Gastroesophageal sphincter (tissue), 3 donors: ENCODE data around the gene LYRM1.

ENCODE experiments used
- POLR2AphosphoS5 ChIP-seq: sonication (generic); formaldehyde crosslinking; IDR thresholded peaks from one replicate; pipeline ENCODE4 v1.6.1; 2017; ENCODE audit warnings: antibody characterized with exemption
- TF ChIP-seq, protein P1 (sequence below), 4 experiments: fragments of 200-600 bp in 2 of 4; fragments of 450-650 bp in 2 of 4; sonication (generic) in 1 of 4; IDR thresholded peaks; one replicate each; pipeline ENCODE4 v1.5.1; 2017 to 2019; ENCODE audit warnings: antibody characterized with exemption in 4 of 4, mild to moderate bottlenecking in 2 of 4, moderate library complexity in 2 of 4

DNA sequence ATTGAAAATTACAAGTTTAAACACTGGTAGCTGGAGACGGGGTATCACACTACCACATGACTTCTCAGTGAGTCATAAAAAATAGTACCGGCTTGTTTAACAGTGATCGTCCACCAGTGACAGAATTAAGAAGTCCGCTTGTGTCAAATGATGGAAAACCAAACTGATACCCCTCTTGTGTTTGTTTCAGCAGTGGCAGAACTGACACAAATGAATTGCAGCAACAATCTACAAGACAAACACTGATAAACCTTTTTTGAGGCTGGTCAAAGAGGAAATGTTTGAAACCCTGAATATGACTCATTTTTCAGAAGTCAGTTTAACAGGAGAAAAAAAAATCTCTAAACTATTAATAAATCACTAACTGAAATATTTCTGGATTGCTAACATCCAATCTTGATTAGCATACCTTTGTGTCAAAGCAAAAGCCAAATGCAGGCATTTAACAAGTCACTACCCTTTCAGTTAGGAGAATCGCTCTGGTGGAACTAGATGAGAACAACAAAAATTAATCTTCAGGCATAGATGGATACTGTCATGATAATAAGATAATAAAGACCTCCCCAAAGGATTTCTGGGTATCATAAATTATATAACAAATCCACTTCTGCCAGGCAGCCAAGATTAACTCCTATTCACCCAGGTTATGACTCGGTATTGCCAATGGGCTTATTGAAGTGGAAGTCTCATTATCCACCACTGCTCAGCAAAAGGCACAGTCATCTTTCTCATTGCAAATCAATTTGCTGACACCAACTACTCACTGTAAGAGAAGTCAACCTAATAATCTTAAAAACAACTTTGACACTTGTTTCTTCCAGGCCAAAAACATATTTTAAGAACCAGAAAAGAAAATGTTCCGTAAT lies 21.2 kb upstream of the LYRM1 start:
- TF ChIP-seq, protein P1, sequence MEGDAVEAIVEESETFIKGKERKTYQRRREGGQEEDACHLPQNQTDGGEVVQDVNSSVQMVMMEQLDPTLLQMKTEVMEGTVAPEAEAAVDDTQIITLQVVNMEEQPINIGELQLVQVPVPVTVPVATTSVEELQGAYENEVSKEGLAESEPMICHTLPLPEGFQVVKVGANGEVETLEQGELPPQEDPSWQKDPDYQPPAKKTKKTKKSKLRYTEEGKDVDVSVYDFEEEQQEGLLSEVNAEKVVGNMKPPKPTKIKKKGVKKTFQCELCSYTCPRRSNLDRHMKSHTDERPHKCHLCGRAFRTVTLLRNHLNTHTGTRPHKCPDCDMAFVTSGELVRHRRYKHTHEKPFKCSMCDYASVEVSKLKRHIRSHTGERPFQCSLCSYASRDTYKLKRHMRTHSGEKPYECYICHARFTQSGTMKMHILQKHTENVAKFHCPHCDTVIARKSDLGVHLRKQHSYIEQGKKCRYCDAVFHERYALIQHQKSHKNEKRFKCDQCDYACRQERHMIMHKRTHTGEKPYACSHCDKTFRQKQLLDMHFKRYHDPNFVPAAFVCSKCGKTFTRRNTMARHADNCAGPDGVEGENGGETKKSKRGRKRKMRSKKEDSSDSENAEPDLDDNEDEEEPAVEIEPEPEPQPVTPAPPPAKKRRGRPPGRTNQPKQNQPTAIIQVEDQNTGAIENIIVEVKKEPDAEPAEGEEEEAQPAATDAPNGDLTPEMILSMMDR (IDR thresholded peaks at IDR 0.05) = no peak
- TF ChIP-seq POLR2AphosphoS5 = no peak
